Spinal cord (tissue), 10 donors: ENCODE results near the gene SYT9. TPM values are rescaled to one million over a fixed set of nuclear protein-coding genes. Genes with fewer than 3 reads are reported as not detected.

Experiments
- DNase-seq, 6 donors: peaks; one replicate each; pipeline versions ENCODE4 v3.0.0 to v3.0.0-alpha.2; 2013 to 2015; ENCODE audit warnings: low spot score in 6 of 6, low read depth in 4 of 6
- H3K27ac ChIP-seq: one replicate; pipeline ENCODE4 v1.5.1; 2013; ENCODE audit warnings: low read depth, low read length, control low read depth
- H3K27me3 ChIP-seq: one replicate; pipeline ENCODE4 v1.6.1; 2013; ENCODE audit warnings: low read length; ENCODE audit not compliant: control insufficient read depth, insufficient read depth
- H3K36me3 ChIP-seq: one replicate; pipeline ENCODE4 v1.6.1; 2013; ENCODE audit warnings: low read length; ENCODE audit not compliant: control insufficient read depth, insufficient read depth
- H3K4me1 ChIP-seq: one replicate; pipeline ENCODE4 v1.6.1; 2013; ENCODE audit warnings: low read length; ENCODE audit not compliant: control insufficient read depth, insufficient read depth
- H3K4me3 ChIP-seq: one replicate; pipeline ENCODE4 v1.5.1; 2013; ENCODE audit warnings: low read depth, low read length, control low read depth
- H3K9me3 ChIP-seq: one replicate; pipeline ENCODE4 v1.6.1; 2013; ENCODE audit warnings: low read length; ENCODE audit not compliant: control insufficient read depth, insufficient read depth
- WGBS: methylation state at CpG from one replicate; pipeline ENCODE4 v1.1.5; 2013; ENCODE audit warnings: missing lambda C conversion rate; ENCODE audit not compliant: insufficient coverage; 5-methylcytosine and 5-hydroxymethylcytosine counted together
- polyA plus RNA-seq, 2 donors: library from polyadenylated mRNA; unstranded; fragments of 120-200 nt; gene quantifications; one replicate each; pipeline ENCODE4 v1.2.1, GENCODE V29; 2013; ENCODE audit not compliant: insufficient read length in 2 of 2
- total RNA-seq, 2 donors: library from RNA; depleted of rRNA in 1 of 2; stranded (reverse); fragments of 120-200 nt in 1 of 2; fragments of >200 nt in 1 of 2; gene quantifications; one replicate each; pipeline versions ENCODE4 v1.2.3 to v1.2.4, GENCODE V29; 2013 to 2014
- donor health status: healthy.

The SYT9 gene
- total and polyA plus RNA-seq, 4 donors = 10.1 to 22.5 (median 14.6) TPM

DNA sequence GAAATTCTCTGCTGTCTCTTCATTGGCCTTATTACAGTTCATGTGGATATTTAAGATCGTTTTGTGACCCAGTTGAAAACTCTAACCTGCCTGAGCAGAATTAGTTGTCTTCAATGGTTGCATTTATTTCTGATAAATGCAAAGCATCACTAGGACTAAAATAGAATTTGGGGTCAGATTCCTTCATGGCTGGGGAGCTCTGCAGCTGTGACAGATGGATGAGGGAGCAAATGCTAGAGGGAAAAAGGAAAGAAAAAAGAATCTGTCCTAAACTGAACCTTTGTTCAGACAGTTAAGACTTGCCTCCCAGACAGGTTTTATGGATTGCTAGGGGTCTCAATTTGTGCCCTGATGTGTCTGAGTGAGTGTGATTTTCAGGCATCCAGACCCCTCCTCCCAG lies 113.0 kb downstream of the SYT9 start:
- WGBS = 60% methylated on average over 1 of the region's 1 CpG
- Histone ChIP-seq H3K27ac (no peak overlapping the region), H3K36me3 (no peaks in the 10 kb centered on the region), H3K4me3 (no peak overlapping the region), H3K9me3 (no peaks in the 10 kb centered on the region), H3K27me3 (no peaks in the 10 kb centered on the region), H3K4me1 (no peaks in the 10 kb centered on the region)
- peak in 1 of 6 donors; percentile 23 for DNase-seq

DNA sequence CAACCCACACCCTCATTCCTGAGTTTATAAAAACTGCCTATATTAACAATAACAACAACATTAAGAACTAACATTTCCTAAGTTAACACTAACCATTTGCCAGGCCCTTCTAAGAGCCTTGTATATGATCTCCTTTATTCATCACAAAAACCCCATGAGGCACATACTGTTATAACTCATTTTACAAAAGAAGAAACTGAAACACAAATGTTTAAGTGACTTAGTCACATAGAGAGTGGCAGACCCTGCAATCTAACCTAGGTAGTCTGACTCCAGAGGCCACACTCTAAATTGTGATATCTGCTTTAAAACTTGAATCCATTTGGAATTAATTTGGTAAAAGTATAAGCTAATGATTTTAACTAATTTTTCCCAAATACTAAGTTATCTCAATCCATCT lies 116.1 kb downstream of the SYT9 start:
- Histone ChIP-seq H3K4me3 (no peak overlapping the region), H3K27me3 (no peaks in the 10 kb centered on the region), H3K36me3 (no peaks in the 10 kb centered on the region), H3K27ac (no peak overlapping the region), H3K9me3 (no peaks in the 10 kb centered on the region), H3K4me1 (no peaks in the 10 kb centered on the region)
- DNase-seq = no peak

DNA sequence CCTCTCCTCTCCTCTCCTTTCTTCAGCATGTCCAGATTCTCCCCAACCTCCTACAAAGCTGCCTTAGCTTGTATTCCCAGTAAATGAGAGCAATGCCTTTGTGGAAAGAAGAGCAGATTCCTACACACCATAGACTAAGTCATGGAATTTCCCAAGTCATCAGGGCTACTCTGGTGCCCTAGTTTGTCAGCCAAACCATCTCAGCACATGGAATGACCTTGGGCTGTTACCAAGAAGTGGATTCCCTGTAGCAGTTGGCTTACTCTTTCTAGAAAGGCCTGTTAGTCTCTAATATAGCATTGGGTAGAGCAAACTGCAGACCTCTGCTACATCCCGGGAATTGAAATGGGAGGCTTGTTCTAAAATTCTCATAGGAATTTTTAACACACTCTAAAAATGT lies 124.7 kb downstream of the SYT9 start:
- WGBS = no CpG with 5 or more reads among the region's 1 CpG
- H3K9me3 ChIP-seq = no peaks in the 10 kb centered on the region
- H3K4me3 ChIP-seq = no peak overlapping the region
- H3K4me1 ChIP-seq = no peaks in the 10 kb centered on the region
- no peak overlapping the region for H3K27ac ChIP-seq
- H3K27me3 ChIP-seq = no peaks in the 10 kb centered on the region
- DNase-seq = no peak
- no peaks in the 10 kb centered on the region for H3K36me3 ChIP-seq

DNA sequence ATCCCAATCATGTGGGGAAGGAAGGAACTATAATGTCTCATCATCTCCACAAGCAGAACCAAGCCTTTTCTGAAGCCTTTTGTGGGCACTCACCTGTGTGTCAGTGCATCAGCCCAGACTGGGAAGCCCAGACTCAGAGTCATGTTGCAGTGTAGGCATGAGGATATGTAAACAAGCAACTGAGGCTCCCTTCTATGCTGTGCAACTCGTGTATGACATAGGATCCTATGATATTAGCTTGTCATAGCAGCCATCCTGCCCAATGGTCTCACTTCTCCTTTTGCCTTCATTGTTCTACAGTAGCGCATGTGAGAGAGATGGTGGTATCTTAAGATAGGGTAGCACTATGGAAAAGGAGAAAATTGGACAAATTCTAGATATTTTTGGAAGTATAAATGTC lies 130.2 kb downstream of the SYT9 start:
- no peak overlapping the region for H3K27ac ChIP-seq
- H3K36me3 ChIP-seq = no peaks in the 10 kb centered on the region
- no peaks in the 10 kb centered on the region for H3K27me3 ChIP-seq
- no peaks in the 10 kb centered on the region for H3K9me3 ChIP-seq
- no peaks in the 10 kb centered on the region for H3K4me1 ChIP-seq
- H3K4me3 ChIP-seq = no peak overlapping the region
- WGBS = 40% methylated on average over 1 of the region's 2 CpGs
- DNase-seq = no peak

- 80% methylated on average over 1 of the region's 4 CpGs for WGBS
- no peak overlapping the region for H3K4me3 ChIP-seq
- no peaks in the 10 kb centered on the region for H3K36me3 ChIP-seq
- no peaks in the 10 kb centered on the region for H3K27me3 ChIP-seq
- no peak for DNase-seq
- H3K27ac ChIP-seq = no peak overlapping the region
- H3K9me3 ChIP-seq = no peaks in the 10 kb centered on the region
- H3K4me1 ChIP-seq = no peaks in the 10 kb centered on the region
These were observed 131.7 kb downstream of the SYT9 start for GRCh38 chr11:7383406-7383805.

GRCh38 chr11:7384691-7385090 lies 133.0 kb downstream of the SYT9 start:
- Histone ChIP-seq H3K36me3 (no peaks in the 10 kb centered on the region), H3K9me3 (no peaks in the 10 kb centered on the region), H3K4me3 (no peak overlapping the region), H3K27me3 (no peaks in the 10 kb centered on the region), H3K4me1 (no peaks in the 10 kb centered on the region), H3K27ac (no peak overlapping the region)
- no peak for DNase-seq

DNA sequence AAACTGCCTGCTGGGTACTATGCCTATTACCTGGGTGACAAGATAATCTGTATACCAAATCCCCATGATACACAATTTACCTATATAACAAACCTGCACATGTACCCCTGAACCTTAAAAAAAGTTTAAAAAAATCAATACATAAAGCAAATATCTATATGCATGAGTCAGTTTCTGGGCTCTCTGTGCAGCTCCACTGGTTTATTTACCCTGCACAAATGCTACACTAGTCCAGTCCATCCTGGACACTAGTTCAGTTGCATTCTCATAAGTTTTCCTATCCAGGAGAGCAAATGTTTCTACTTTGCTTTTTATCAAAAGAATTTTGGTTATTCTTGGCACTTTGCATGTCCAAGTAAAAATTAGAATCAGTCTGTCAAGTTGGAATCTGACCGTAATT lies 133.8 kb downstream of the SYT9 start:
- WGBS = no CpG with 5 or more reads among the region's 1 CpG
- no peaks in the 10 kb centered on the region for H3K4me1 ChIP-seq
- DNase-seq = peak in 1 of 6 donors; percentile 4

GRCh38 chr11:7413961-7414915 lies 162.5 kb downstream of the SYT9 start:
- DNase-seq = peak in 1 of 6 donors; percentile 13

More for the DNA sequence above, 133.8 kb downstream of the SYT9 start:
- H3K4me3 ChIP-seq = no peak overlapping the region
- no peaks in the 10 kb centered on the region for H3K27me3 ChIP-seq
- H3K36me3 ChIP-seq = no peaks in the 10 kb centered on the region
- H3K9me3 ChIP-seq = no peaks in the 10 kb centered on the region
- no peak overlapping the region for H3K27ac ChIP-seq

GRCh38 chr11:7414973-7415817 lies 163.5 kb downstream of the SYT9 start:
- Histone ChIP-seq H3K9me3 (no peaks in the 10 kb centered on the region), H3K27me3 (no peaks in the 10 kb centered on the region), H3K4me3 (no peak overlapping the region), H3K36me3 (no peaks in the 10 kb centered on the region), H3K27ac (no peak overlapping the region), H3K4me1 (peaks cover 5% of the 10 kb centered on the region)
- no peak for DNase-seq
- WGBS = 79% methylated on average over 13 of the region's 14 CpGs

More at GRCh38 chr11:7413961-7414915, 162.5 kb downstream of the SYT9 start:
- no peaks in the 10 kb centered on the region for H3K27me3 ChIP-seq
- peaks cover 5% of the 10 kb centered on the region for H3K4me1 ChIP-seq
- H3K9me3 ChIP-seq = no peaks in the 10 kb centered on the region
- no peak overlapping the region for H3K4me3 ChIP-seq
- H3K36me3 ChIP-seq = no peaks in the 10 kb centered on the region
- H3K27ac ChIP-seq = no peak overlapping the region
- 56% methylated on average over 4 of the region's 8 CpGs for WGBS
